GM12874 (cell line): ENCODE results near the gene CAMSAP1.

Experiments
- TF ChIP-seq, protein P1 (sequence below): IDR thresholded peaks from 2 replicates; pipeline ENCODE4 v1.5.1; 2011; ENCODE audit warnings: low read depth, mild to moderate bottlenecking, control low read depth, low read length, moderate library complexity; ENCODE audit not compliant: insufficient read depth

The CAMSAP1 gene

DNA sequence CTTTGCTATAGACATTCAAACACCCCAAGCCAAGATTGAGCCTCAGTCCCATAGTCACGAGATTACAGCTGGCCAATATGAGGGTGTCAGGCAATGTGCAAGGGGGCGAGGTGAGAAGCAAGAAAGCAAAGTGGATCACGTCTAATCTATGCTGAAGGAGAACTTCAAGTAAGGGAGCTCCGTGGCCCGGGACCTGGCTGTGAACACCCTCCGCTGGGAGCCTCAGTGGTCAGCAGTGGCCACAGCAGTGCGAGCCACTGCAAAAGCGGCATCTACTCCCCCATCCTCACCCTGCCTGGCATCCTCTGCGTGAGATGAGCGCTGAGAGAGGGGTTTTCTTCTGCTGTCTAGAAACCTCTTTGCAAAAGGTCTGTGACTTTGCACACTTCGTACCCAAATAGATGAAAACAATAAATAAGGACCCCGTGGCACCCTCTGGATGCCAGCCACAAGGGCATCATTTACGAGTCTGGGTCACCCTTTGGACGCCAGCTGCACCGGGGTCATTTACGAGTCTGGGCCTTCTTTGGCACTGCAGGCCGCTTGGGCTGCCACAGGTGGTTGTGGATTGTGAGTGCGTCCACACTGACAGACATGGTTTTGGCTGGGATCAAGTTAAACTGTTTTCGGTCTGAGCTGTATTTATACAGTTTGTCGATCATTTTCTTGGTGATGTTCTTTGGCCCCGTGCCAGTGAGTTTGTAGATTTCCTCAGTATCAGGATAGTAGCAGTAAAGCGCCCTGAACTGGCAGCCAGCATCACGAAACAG is 96.4 kb downstream of the CAMSAP1 start:
- TF ChIP-seq, protein P1, sequence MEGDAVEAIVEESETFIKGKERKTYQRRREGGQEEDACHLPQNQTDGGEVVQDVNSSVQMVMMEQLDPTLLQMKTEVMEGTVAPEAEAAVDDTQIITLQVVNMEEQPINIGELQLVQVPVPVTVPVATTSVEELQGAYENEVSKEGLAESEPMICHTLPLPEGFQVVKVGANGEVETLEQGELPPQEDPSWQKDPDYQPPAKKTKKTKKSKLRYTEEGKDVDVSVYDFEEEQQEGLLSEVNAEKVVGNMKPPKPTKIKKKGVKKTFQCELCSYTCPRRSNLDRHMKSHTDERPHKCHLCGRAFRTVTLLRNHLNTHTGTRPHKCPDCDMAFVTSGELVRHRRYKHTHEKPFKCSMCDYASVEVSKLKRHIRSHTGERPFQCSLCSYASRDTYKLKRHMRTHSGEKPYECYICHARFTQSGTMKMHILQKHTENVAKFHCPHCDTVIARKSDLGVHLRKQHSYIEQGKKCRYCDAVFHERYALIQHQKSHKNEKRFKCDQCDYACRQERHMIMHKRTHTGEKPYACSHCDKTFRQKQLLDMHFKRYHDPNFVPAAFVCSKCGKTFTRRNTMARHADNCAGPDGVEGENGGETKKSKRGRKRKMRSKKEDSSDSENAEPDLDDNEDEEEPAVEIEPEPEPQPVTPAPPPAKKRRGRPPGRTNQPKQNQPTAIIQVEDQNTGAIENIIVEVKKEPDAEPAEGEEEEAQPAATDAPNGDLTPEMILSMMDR, result no peak

DNA sequence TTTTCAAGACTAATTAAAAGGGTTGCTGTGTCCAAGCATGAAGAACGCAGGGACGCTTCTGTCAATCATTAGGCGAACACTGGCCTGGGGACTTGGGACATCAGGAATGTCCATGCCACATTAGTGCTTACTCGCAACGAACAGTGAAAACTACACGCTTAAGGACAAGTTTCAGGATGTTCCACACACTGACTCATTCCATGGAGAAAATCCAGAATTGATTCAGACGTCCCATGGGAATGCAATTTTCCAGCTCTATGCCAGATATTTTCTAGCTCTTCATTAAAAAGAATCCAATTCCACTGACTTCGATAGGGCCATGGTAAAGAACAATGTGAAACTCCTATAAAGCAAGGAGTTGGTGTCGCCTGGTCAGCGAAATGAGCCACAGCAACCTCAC is 98.2 kb downstream of the CAMSAP1 start:
- TF ChIP-seq, protein P1, result no peak

DNA sequence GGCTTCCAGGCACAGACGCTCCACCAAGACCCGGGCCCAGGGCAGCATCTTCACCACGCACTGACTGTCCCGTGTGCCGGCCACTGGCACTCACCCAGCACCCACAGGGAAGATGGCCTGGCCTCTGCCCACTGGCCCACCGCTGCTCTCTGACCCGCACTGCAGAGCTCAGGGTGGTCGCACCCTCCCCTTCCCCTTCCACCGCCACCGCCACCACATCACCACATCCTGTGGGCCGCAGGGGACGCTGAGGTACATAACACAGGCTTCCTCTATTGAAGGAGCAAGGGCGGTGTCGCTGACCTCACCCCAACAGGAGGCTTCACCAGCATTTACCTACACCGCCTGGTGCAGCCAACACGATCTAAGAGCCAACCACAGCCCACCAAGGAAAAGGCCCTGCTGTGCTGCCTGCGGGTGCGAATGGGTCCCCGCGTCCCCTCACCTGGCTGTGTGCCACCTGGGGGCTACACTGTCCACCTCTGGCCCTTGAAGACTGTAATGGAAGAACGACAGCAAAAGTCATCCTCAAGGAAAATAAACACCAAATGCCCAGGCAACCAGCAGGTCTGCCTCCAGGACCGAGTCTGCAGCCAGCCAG is 101.8 kb downstream of the CAMSAP1 start:
- TF ChIP-seq, protein P1, result no peak

DNA sequence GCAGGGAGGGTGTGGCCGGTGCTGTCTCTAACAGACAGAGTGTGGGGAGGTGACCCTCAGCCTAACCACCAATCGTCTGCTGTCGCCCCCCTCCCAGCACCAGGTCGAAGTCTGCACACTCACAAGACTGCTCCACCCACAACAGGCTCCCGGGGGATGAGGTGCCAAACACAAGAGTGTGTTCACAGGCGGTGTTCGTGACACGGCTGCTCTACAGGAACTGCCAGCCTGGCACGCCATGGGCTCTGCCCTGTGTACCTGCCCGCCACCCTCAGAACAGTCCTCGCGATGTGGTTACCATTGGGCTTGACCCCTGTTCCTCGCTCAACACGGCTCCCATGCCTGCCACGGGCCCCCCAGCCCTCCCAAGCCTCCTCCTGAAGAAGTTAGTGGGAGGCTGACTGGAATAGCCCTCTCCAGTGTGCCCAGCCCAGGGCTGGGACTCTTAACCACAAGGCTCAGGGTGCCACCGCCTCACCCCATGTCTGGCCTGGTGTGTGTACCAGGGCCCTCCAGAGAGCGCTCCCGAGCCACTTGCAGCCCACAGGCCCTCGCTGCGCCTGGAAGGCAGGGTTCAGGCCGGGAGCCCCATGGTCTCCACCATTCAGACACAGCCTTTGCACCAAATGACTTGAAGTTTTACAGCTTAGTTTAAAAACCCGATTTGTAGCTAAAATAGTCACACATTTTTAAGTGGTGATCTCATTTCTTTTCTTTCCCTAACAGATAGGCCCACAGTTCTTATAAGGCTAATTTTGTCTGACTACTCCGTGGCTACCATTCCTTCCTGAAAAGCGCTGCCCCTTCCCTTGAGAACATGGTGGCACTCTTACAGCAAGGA is 102.5 kb downstream of the CAMSAP1 start:
- TF ChIP-seq, protein P1, result no peak

DNA sequence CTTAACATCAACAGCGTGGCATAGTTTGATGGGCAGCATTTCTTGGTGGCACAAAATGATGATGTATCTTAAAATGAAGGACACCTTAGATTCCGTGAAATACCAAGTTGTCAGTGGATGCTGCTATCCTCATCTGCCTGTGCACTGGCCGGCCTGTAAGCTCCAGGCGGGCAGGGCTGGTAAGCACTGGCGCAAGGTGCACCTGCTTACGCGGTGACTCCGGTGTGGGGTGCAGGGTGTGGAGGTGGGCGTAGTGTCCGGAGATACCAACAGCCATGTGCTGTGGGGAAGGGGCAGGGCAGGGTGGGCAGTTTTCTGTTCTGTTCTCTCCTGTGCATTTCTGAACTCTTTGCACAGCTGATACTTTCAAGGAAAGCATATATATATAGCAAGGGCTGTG is 103.9 kb downstream of the CAMSAP1 start:
- TF ChIP-seq, protein P1, result no peak

DNA sequence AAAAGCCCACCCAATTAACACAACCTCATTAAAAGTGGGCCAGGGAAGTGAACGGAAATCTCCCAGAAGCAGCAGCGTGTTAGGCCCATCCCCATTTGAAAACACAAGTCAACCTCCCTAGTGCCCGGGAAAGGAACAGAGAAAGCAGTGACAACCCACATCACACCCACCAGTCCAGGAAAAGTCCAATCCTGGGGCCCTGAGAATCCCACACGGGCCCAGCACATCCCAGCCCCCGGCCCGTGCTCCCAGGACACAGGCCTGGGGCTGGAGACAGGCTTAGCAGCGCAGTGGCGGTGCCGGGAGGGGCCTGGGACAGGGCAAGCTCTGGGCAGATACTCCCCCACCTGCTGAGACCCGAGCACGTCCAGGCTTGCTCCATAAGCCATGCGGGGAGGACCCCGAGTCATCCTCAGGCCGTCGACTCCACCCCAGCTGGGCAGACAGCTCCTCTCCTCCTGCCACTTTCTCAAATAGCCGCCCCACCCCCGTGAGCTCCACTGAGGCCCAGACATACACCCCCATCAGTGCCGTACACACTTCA is 104.4 kb downstream of the CAMSAP1 start:
- TF ChIP-seq, protein P1, result no peak

DNA sequence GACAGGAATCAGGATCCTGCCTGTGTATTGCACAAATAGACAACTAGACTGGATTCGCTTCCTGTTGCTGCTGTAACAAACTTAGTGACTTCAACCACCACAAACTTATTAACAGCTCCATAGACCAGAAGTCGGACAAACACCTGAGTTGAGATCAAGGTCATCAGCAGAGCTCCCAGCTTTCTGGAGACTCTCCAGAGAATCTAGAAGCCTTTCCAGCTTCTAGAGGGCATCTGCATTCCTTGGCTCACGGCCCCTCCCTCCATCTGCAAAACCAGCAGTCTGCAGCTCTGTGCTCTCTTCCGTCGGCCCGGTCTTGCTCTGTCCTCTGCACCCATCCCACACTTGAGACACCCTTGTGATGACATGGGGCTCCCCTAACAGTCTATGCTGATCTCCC is 106.3 kb downstream of the CAMSAP1 start:
- TF ChIP-seq, protein P1, result no peak
